AG04450 (cell line): ENCODE results near the gene TBC1D10A. TPM values are rescaled to one million over a fixed set of nuclear protein-coding genes. Genes with fewer than 3 reads are reported as not detected.

Source experiments
- CTCF ChIA-PET: fragments of 300-600, 350-600 bp; formaldehyde crosslinking; extraction: SDS; loops from one replicate; lab custom pipeline; 2022; ENCODE audit warnings: antibody characterized with exemption, inconsistent platforms; lab: Charles Lee
- POLR2A ChIA-PET: fragments of 350-600 bp; formaldehyde crosslinking; extraction: SDS; loops from one replicate; lab custom pipeline; 2021; ENCODE audit warnings: antibody characterized with exemption, inconsistent platforms; lab: Yijun Ruan, JAX
- DNase-seq: peaks from one replicate; pipeline ENCODE4 v3.0.0-alpha.2; 2011; ENCODE audit warnings: low read depth, low spot score
- H3K27ac ChIP-seq: one replicate; pipeline ENCODE4 v1.5.1; 2012; ENCODE audit warnings: low read depth, low read length, control low read depth
- H3K27me3 ChIP-seq: one replicate; pipeline ENCODE4 v1.6.0; 2012; ENCODE audit warnings: low read length; ENCODE audit not compliant: control insufficient read depth, insufficient read depth
- H3K4me3 ChIP-seq: 2 replicates; pipeline ENCODE4 v1.5.1; 2011; ENCODE audit warnings: mild to moderate bottlenecking, low read depth, low read length, control low read depth
- H3K9me3 ChIP-seq: 2 replicates; pipeline ENCODE4 v1.5.1; 2012; ENCODE audit warnings: low read length; ENCODE audit not compliant: control insufficient read depth, insufficient read depth
- CTCF ChIP-seq: IDR thresholded peaks from 2 replicates; pipeline ENCODE4 v1.5.1; 2011; ENCODE audit warnings: low read depth, low read length, control low read depth, inconsistent platforms
- polyA minus RNA-seq: library from RNA; depleted of rRNA, polyadenylated mRNA; stranded (reverse); fragments of >200 nt; gene quantifications from 2 replicates; pipeline ENCODE4 v1.2.3, GENCODE V29; 2011; rRNA and poly(A)+ RNA removed
- polyA plus RNA-seq: library from polyadenylated mRNA; depleted of rRNA; stranded (reverse); fragments of >200 nt; gene quantifications from 2 replicates; pipeline ENCODE4 v1.2.3, GENCODE V29; 2011; rRNA removed

Gene TBC1D10A
- 14.5 and 17.5 TPM in 2 replicates for polyA plus RNA-seq
- 27.6 and 30.0 TPM in 2 replicates for polyA minus RNA-seq

DNA sequence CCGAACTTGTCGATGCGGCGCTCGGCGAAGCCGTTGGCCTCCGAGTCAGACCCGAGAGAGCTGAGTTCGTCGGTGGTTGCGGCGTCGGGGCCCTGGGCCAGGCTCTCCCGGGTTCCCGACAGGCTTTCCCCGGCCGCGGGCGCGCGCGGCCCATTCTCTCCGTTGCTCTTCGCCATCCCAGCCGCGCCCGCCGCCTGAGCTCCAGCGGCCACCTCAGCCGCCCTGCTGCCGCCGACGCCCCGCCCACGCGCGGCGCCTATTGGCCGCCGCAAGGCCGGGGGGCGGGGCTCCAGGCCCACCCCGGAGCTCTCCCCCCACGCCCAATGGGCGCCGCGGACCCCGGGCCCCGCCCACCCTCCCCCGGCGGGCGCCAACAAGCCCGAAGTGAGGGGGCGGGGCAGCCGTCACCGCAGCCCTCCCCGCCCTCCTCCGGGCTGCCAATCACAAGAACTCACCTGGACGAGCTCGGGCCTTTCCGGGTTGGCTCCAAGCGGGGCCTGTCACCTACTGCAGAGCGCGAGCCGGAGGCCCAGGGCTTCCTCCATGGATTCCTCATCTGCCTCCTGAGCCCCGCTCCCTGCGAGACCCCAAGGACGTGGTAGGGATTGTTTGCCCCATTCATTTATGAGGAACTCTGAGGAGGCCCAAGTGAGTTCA is at the start of gene TBC1D10A:
TSS of gene TBC1D10A (minus strand) at position 236 of the 657 bp plus-strand sequence. CDS start at position 176, 60 bp downstream.
- Histone ChIP-seq H3K4me3 (peak within 1 kb of the TSS; percentile 83), H3K27me3 (no peaks in the 10 kb centered on the region), H3K9me3 (no peaks in the 10 kb centered on the region), H3K27ac (peak within 1 kb of the TSS; percentile 58)
- ChIA-PET CTCF (interaction anchor here (0.7 to 7.0 kb wide), 2 partner anchors 38 to 946 kb away, joined by 7 to 44 read pairs; partner anchors contain the start of gene CASTOR1), POLR2A (interaction anchor here (0.6 to 1.5 kb wide), 9 partner anchors 9 to 71 kb away, joined by 3 to 14 read pairs (median 4); partner anchors contain the start of genes CASTOR1, CCDC157 and SF3A1)
- no peak for TF ChIP-seq CTCF
- peak; percentile 57 for DNase-seq

GRCh38 chr22:30375312-30375849 is 48.6 kb upstream of the TBC1D10A start:
- TF ChIP-seq CTCF: no peak
- no peak for DNase-seq
- Histone ChIP-seq H3K9me3 (no peaks in the 10 kb centered on the region), H3K27me3 (no peaks in the 10 kb centered on the region), H3K27ac (no peak overlapping the region), H3K4me3 (no peak overlapping the region)
- POLR2A ChIA-PET: no interaction called here
- CTCF ChIA-PET: interaction anchor here (0.7 to 1.9 kb wide), 3 partner anchors 12 to 49 kb away, joined by 4 to 8 read pairs (median 8); partner anchors contain the start of gene RNF215

- TF ChIP-seq CTCF: no peak
- CTCF ChIA-PET: interaction anchor here (1.0 to 1.9 kb wide), 2 partner anchors 14 kb away, joined by 4 to 8 read pairs; partner anchors contain the start of gene RNF215
- Histone ChIP-seq H3K27me3 (no peaks in the 10 kb centered on the region), H3K9me3 (no peaks in the 10 kb centered on the region), H3K27ac (no peak overlapping the region), H3K4me3 (no peak overlapping the region)
- no peak for DNase-seq
- POLR2A ChIA-PET: interaction anchor here (1.5 kb wide), 1 partner anchor 17 kb away, joined by 5 read pairs; the partner anchor contains the start of genes CCDC157 and SF3A1
Measured at GRCh38 chr22:30373331-30374325, 46.9 kb upstream of the TBC1D10A start.

DNA sequence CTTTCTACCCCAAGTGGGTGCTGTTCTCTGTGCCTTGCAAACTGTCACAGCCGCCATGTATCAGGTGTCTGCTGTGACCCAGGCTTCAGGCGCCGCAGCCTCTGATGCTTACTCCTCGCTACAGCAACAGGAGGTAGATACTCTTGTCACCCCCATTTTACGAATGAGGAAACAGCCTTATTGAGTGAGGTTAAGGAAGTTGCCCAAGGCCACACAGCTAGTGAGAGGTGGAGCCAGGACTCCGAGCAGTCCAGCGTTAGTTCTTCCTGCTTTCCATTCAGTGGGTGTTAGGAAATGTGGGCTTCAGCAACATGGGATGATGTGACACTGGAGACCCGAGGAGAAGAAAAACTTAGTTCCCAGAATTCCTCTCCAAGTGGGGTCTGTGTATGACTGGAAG is 46.2 kb upstream of the TBC1D10A start:
- H3K9me3 ChIP-seq: no peaks in the 10 kb centered on the region
- POLR2A ChIA-PET: interaction anchor here (0.6 kb wide), 1 partner anchor 426 kb away, joined by 5 read pairs; no protein-coding TSS in a partner anchor
- H3K27me3 ChIP-seq: no peaks in the 10 kb centered on the region
- DNase-seq: no peak
- H3K4me3 ChIP-seq: no peak overlapping the region
- no peak overlapping the region for H3K27ac ChIP-seq
- TF ChIP-seq CTCF: no peak
- CTCF ChIA-PET: interaction anchor here (1.0 kb wide), 1 partner anchor 14 kb away, joined by 4 read pairs; the partner anchor contains the start of gene RNF215
